HG03196 (cell line): ENCODE results near the gene ZNF132.
"Not testable (repeated sequence)": the region's sequence is repeated elsewhere in the genome, so short reads cannot be mapped to it uniquely, and the experiment has no call there.

Experiments used
- ATAC-seq: cut with Tn5 transposase; IDR thresholded peaks from one replicate; pipeline ENCODE4 v1.9.1; 2021; ENCODE audit not compliant: unreplicated experiment

ZNF132 gene

DNA sequence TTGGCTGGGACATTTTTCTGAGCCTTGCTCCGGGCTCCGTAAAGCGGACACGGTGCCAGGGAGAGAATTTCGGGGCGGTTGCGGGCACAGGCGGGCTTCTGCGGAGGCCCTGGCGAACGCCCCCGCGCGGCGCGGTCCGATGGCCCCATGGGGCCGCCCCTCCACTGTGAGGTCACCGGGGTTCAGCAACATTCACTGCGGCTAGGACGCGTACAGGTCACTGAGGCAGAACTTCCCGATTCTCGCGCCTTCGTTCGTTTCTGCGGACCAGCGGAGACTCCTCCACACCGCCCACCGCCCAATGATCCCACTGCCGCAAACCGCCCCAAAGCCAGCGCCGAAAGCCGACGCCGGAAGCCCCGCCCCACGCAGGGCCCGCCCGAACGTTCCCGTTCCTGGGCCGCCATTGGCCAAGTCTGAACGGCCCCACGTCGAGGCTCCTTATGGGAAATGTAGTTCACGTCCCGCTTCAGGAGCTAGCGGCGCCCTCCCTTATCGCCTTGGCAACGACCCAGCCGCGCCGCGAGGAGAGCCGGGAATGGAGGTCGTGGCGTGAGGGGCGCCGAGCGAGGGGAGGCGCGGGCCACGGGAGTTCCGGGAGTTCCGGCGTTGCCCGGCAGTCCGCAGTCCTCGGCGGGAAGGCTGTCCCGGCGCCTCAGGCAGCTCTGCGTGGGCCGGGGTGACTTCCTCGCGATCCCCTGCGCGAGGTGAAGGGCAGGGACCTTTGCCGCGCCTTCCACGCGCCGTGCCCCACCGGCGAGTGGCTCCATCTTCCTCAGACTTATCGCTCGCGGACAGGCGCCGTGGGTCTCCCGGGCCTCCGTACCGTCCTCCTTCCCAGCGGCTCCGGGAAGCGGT lies 31.6 kb downstream of the ZNF132 start, which contains the start of gene ZNF584:
Gene ZNF584 (plus strand): TSS at position 498 of the 858 bp plus-strand sequence. CDS start 499 bp downstream, outside the sequence.
- peak; percentile 90 for ATAC-seq

DNA sequence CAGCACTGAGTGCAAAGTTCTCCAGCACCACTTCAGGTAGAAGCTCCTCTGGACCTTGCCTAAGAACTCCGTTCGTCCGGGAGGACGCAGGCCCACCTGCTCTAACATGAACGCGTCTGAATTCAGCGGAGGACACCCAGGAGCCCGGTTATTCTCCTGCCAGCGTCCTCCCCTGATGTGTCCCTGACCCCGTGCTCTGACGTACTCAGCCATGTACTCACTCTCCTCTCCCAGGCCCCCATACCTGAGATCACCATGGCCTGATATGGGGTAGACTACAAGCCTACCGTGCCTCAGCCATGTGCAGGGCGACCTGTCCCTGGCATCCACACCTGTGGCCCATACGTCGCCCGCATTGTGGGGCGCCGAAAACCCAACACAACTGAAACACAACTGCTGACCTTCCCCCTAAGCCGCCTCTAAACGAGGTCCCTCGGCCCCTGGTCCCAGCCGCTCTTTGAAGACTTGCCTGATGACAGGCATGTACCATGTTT lies 32.2 kb downstream of the ZNF132 start:
- no peak for ATAC-seq

DNA sequence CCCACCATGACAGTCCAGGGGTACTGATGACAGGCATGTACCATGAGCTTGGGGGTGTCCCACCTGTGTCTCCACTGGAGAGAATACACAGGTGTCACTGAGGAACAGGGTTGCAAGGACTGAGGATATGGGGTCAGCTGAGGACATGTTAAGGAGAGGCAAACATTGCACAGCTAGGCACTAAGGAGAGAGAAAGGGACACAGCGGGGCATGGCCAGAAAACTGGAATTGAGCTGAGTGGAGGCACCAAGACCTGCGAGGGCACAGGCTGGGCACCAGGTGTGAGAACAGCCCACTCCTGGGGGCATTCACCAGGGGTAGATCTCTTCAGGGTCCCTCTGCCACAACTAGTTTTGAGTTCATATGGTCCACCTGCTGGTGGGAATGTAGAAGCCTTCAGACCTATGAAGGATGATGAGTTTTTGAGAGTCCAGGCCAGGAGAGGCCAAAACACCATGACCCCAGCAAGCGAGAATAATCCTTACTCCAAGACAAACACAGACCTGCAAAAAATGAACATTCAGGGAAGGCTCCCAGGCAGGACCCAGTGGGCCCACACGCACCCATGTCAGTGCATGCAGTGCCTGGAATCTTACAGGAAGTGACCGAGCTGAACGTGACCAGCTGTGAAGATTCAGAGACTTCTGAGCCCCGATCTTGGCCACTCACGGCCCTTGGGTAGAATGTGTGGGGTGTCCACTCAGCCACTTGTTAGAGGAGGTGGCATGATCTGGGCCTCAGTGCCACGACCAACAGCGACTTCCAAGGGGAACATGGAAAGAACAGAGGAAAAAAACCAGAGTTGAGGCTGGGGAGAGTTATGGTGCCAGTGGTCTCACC lies 32.9 kb downstream of the ZNF132 start:
- ATAC-seq = no peak

DNA sequence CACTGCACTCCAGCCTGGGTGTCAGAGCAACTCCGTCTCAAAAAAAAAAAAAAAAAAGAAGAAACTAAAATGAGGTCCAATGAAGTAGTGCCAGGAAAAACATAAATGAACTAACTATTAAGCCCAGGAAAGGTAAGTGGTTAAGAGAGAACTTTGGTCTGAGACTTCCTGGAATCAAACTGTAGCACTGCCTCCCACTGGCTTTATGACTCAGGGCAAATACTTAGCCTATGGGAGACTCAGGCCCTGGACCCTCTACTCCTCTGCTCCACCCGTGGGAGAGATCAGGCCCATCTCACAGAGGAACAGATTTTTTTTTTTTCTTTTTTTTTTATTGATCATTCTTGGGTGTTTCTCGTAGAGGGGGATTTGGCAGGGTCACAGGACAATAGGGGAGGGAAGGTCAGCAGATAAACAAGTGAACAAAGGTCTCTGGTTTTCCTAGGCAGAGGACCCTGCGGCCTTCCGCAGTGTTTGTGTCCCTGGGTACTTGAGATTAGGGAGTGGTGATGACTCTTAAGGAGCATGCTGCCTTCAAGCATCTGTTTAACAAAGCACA lies 36.0 kb downstream of the ZNF132 start:
- ATAC-seq = not testable (repeated sequence)

DNA sequence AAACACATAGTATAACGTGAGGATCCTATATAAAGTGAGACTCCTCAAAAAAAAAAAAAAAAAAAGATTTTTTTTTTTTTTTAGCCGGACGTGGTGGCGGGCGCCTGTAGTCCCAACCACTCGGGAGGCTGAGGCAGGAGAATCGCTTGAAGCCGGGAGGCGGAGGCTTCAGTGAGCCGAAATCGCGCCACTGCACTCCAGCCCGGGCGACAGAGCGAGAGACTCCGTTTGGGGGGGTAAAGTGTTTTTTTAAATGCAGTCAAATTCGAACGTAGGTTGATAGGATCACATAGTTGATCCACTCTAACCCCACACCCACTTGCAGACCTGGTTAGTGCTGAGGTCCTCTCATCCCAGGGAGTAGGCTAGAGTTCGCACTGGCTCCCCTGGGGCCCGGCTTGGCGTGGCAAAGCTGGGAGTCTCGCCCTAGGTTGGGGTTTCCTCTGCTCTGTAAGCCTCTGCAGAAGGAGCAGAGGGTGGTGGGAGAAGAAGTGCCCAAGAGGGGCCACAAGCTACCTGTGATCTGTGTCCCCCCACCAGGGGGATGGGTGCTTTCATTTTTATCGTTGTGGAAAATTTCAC lies 38.0 kb downstream of the ZNF132 start:
- no peak for ATAC-seq

DNA sequence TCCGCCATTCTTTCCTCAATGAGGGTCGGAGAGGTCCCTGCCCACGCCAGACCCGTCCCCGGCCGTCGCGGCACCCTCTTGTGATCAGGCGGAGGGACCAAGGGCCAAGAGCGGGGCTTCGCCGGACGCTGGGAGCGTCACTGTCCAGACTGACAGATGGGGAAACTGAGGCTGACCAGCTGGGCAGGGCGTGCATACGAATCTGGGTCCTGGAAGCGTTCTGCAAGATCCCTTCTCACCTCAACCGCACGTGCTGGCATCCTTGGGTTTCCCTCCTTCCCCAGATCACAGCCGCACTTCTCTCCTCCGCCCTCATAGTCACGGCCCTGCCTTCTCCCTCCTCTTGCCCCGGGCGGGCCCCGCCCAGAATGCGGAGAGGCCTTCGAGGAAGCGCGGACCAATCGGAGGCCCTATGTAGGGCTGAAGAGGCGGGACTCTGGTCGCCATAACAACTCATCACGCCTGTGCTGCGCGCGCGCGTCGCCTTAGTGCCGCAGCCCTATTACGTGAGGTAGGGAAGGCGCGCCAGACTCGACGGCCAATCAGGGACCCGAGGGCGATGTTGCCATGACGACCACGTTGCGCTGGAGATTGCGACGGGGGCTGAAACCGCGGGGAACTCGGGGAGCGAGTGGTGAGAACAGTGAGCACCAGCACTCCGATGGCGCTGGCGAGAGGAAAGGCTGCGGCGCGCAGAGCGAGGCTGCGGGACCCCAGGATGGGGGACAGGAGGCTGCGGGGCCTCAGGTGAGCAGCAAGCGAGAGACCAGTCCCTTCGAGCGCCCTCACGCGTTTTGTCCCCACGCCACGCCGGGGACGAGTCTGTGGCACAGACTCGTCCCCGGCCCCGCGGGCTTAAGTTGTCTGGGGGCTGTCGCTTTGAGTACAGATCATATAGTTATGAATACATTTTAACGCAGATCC lies 38.8 kb downstream of the ZNF132 start:
- peak; percentile 97 for ATAC-seq

DNA sequence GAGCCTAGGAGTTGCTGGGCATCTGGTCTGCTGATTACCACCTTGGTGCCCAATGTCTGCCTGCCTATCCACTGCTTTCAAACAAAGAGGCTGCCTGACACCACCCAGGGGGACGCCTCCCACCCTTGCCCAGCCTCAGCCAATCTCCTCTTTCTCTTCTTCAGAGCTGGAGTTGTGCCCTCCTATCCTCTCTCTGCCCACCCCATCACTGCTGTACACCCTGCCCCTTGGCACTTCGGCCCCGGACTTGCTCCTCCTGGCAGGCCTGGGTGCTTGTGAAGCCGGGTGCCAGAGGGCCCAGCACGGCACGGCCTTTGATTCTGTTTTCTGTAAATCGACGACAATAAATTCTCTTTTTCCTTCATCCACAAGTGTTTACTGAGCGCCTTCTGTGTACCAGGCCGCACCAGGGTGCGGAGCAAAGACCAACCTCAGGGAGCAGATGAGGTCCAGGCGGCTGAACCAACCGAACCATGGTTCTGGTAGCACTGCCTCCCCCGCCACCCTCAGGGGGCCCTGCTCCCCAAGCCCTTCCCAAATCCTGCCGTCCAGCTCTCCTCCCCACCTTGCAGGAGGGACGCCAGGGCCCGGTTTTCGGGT lies 39.5 kb downstream of the ZNF132 start:
- ATAC-seq = no peak

DNA sequence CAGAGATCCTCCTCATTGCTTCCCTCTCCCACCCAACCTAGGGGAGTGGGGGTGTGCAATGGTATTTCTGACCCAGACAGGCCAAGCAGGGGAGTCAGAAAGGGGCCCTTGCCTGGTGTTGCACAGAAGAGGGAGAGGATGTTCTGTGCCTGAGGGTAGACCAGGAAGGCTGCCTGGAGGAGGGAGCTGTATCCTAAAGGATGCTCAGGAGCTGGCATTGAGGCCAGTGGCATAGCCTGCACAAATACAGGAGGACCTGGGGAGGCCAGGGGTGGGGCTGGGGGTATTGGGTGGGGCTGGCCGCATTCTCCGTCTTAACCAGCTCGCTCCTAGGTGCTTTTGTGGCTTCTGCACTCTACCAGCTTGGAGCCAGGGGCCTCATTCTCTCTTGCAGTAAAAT lies 40.0 kb downstream of the ZNF132 start:
- no peak for ATAC-seq

DNA sequence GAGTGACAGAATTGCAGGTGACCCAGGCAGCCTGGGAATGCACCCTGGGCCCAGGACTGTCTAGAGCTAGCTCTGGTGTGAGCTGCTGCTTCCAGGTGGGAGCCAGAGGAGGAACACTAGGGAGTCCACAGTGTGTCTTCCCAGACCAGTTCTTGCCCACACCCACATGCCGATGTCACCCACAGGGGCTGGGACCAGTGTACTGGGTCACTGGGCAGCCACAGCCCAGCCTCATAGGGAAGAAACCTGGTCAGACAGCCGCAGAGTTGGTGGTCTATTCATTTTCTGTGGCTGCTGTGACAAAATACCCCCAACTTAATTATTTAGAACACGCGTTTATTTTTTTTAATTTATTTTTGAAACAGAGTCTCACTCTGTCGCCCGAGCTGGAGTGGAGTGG lies 41.4 kb downstream of the ZNF132 start:
- ATAC-seq = no peak

DNA sequence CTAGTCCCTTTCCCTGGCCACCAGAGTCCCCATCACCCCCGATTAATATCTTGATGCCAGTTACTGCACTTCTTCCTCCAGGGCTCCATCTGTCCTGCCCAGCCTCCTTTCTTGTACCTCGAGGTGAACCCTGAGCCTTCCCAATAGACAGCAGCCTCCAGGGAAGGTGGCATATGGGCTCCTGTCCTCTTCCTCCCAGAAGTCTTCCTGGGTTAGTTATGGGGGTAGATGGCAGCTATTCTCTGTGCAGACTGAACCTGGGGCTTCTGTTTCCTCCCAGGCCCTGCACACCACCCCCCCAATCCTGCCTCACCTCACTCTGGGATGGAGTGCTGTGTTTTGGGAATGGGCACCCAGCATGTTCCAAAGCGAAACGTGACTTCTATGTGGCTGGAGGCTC lies 41.9 kb downstream of the ZNF132 start:
- ATAC-seq = no peak

DNA sequence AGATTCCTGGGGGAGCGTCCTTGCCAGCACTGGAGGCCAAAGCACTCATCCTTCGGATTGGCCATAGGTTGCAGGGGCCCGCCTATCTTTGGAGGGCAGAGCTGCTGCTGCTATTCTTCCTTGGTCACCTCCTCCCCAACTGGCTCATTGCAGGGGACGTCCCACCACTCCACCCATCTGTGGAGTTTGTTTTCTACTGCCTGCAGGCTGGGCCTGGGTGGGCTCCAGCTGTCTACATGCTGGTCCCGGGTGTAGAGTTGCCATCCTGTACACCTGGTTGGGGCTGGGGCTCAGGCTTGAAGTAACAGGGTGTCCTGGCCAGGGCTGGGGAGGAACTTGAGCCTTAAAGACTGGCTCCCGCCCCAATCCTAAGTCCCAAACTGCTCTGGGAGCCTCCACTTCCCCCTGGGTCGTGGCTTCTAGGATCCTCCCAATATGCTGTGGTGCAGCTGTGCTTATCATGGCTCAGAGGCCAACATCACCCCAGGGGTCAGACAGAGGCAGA lies 42.4 kb downstream of the ZNF132 start:
- no peak for ATAC-seq

DNA sequence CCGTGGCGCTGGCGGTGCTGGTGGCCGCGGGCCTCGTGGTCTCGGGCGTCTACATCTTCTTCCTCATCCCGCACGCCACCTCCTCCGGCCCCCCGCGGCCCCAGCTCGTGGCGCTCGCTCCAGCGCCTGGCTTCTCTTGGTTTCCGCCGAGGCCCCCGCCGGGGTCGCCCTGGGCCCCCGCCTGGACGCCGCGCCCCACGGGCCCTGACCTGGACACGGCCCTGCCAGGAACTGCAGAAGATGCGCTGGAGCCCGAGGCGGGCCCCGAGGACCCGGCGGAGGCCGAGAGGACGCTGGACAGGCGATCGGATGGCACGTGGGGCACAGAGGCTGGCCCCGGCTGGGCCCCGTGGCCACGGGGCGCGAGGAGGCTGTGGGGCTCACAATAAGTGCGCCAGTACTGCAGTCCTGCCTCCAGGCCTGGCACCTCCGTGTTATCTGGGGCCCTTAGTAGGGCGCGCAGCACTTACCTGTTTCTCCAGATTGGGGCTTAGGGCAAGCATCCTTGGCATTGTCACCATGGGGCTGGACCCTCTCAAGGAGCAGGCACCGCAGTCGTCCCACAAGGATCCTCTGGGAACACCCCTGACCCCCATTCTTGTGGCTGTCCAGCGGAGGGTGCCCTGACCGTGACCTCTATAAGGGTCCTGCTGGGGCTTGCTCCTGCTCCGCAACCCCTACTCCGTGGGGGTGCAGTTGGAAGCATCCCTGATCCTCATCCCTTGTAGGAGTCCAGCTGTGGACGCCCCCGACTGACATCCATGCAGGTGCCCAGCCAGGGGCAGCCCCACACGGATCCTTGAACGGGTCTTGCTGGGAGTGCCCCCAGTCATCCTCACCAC lies 43.0 kb downstream of the ZNF132 start:
- ATAC-seq = no peak

DNA sequence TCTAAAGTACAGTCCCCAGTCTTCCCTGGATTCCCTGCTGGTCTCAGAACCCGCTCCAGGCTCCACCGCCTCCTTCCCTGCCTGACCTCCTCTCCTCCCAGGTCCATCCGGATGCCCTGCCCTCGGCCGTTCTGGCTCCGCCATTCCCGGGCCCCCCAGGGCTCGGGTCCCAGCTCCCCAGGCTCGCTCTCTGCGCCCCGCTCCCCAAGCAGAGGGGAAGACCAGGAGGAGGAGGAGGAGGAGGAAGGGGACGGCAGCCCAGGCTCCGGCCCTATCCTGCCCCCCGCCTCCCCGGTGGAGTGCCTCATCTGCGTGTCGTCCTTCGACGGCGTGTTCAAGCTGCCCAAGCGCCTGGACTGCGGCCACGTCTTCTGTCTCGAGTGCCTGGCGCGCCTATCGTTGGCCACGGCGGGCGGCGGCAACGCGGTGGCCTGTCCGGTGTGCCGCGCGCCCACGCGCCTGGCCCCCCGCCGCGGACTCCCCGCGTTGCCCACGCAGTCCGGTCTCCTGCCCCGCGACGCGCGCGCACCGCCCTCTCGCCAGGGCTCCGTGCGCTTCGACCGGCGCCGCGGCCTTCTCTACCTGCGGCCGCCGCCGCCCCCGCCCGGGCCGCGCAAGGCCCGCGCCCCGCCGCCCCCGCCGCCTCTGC lies 43.9 kb downstream of the ZNF132 start:
- ATAC-seq = no peak

DNA sequence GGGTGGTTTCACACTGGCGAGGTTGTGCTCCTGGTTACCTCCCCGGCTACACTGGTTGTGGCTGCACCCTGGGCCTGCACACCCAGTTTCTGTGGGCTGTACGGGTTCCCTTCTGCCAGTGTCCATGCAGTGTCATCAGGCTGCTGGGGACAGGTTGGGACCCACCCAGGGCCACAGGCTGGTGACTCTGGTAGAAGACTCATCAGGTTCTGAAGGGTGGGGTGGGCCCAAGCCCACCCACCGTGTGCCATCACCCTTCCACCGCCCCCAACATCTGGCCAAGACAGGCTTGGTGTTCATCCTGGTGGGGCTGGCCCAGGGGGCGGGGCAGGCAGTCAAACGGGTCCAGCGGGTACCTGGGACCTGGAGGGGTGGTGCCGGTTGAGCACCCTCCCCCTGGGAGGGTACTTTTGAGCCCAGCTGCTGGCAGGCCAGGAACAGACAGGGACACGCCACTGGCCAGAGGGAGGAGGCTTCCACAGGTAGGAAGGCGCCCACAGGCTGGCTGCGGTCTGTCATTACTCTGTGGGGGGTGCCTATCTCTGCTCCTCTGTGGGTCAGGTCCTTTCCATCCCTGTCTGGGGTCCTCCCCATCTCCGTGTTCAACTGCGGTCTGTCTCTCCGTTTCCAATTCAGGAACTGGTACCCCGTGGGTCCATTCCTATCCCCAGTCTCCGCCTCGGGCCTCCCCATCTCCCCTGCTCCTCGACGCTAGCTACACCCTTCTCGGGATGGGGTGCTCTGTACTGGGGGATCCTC lies 44.6 kb downstream of the ZNF132 start, which contains the start of gene RNF225:
Gene RNF225 (plus strand): TSS at position 437 of the 759 bp plus-strand sequence. CDS start 434 bp downstream, outside the sequence.
- no peak for ATAC-seq

DNA sequence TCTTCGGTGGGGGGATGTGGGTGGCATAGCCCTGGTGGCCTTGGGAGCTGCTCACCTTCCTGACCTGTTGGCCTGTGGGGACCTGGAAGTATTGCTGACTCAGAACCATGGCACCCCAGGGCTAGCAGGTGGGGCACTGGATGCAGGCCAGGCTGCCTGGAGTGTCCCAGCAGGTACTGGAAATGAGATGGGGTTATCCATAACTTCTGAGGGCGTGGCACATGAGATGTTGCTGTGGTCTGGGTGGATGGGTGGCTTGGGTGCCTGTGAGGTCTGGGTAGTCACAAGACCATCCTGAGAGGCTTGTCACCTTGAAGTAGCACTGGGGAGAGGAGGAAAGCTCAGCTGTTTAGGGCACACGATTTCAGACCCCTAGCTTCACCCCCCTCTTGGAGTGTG lies 45.1 kb downstream of the ZNF132 start:
- ATAC-seq = no peak

DNA sequence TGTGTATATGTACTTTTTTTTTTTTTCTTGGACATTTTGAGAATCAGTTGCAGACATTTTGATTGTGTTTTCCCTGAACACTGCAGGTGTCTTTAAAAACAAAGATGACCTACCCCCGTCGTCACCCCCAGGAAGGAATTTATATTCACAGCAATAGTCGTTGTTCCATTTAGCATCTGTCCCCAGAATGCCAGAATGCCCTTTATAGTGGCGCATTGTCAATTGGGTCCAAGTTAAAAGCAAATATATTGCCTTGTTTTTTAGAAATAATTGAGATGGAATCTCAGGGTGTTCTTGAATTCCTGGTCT lies 46.3 kb downstream of the ZNF132 start:
- no peak for ATAC-seq

DNA sequence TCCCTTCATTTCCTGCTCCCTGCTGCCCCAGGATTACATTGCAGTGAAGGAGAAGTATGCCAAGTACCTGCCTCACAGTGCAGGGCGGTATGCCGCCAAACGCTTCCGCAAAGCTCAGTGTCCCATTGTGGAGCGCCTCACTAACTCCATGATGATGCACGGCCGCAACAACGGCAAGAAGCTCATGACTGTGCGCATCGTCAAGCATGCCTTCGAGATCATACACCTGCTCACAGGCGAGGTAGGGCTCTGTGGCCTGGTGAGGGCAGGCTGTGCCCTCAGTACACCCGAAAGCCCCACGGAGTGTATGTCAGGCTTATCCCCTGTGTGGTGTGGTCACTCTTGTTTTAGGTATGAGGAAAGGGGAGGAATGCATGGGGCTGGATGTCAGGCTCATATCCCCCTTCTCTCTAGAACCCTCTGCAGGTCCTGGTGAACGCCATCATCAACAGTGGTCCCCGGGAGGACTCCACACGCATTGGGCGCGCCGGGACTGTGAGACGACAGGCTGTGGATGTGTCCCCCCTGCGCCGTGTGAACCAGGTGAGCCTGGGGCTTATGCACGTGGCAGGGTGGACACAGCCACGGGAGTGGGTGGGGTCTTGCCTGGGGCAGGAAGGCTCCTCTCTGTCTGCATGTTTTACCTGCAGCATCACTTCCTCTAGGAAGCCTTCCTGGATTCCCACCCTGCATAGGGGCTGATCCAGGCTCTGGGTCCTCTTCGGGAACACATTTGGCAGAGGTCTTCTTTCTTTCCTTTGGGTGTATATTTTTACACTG lies 46.8 kb downstream of the ZNF132 start:
- no peak for ATAC-seq
